Activated CD8-positive, alpha-beta memory T cell treated with anti-CD3 and anti-CD28 coated beads for 24 hours (primary cell): ENCODE measurements around the gene QSER1.
"Not testable (repeated sequence)": the region's sequence is repeated elsewhere in the genome, so short reads cannot be mapped to it uniquely, and the experiment has no call there.

ENCODE experiments used
- DNase-seq: peaks from one replicate; pipeline ENCODE4 v3.0.0-alpha.2; 2020

The QSER1 gene

GRCh38 chr11:32892355-32893092, at the start of gene QSER1:
QSER1 (plus strand) TSS chr11:32892811; CDS start chr11:32893126, 315 bp downstream.
- DNase-seq = peak; percentile 88

- DNase-seq = no peak
Measured at GRCh38 chr11:32843544-32843943, 49.1 kb upstream of the QSER1 start.

- DNase-seq = no peak
Measured at GRCh38 chr11:32847511-32847910, 45.1 kb upstream of the QSER1 start.

- DNase-seq = no peak
Measured at GRCh38 chr11:32849761-32850160, 42.9 kb upstream of the QSER1 start.

- no peak for DNase-seq
Measured at GRCh38 chr11:32851251-32851650, 41.4 kb upstream of the QSER1 start.

GRCh38 chr11:32852207-32852606, 40.4 kb upstream of the QSER1 start:
- no peak for DNase-seq

GRCh38 chr11:32855601-32856000, 37.0 kb upstream of the QSER1 start:
- DNase-seq = no peak

- no peak for DNase-seq
Measured at GRCh38 chr11:32858731-32859130, 33.9 kb upstream of the QSER1 start.

GRCh38 chr11:32861850-32862577, 30.6 kb upstream of the QSER1 start:
- DNase-seq = no peak

- DNase-seq = no peak
Measured at GRCh38 chr11:32864555-32864954, 28.1 kb upstream of the QSER1 start.

GRCh38 chr11:32868752-32869151, 23.9 kb upstream of the QSER1 start:
- not testable (repeated sequence) for DNase-seq

GRCh38 chr11:32870676-32871075, 21.9 kb upstream of the QSER1 start:
- DNase-seq = no peak

- DNase-seq = no peak
Measured at GRCh38 chr11:32874132-32874531, 18.5 kb upstream of the QSER1 start.

- DNase-seq = no peak
Measured at GRCh38 chr11:32881286-32881685, 11.3 kb upstream of the QSER1 start.

- no peak for DNase-seq
Measured at GRCh38 chr11:32883421-32883820, 9.2 kb upstream of the QSER1 start.

- no peak for DNase-seq
Measured at GRCh38 chr11:32884023-32884422, 8.6 kb upstream of the QSER1 start.

- DNase-seq = no peak
Measured at GRCh38 chr11:32884770-32885384, 7.7 kb upstream of the QSER1 start.

- DNase-seq = no peak
Measured at GRCh38 chr11:32885556-32885955, 7.1 kb upstream of the QSER1 start.

GRCh38 chr11:32886180-32886579, 6.4 kb upstream of the QSER1 start:
- DNase-seq = no peak

- not testable (repeated sequence) for DNase-seq
Measured at GRCh38 chr11:32887707-32888383, 4.8 kb upstream of the QSER1 start.

- not testable (repeated sequence) for DNase-seq
Measured at GRCh38 chr11:32888384-32888710, 4.3 kb upstream of the QSER1 start.

- no peak for DNase-seq
Measured at GRCh38 chr11:32888805-32889204, 3.8 kb upstream of the QSER1 start.

GRCh38 chr11:32890843-32891656, 1.6 kb upstream of the QSER1 start:
- no peak for DNase-seq
